BE2C (cell line): ENCODE results near the gene NECTIN1.

Source experiments
- DNase-seq: peaks from one replicate; pipeline ENCODE4 v3.0.0-alpha.2; 2020
- H3K27me3 ChIP-seq: fragments of 250-450 bp; sonication (Bioruptor Pico); 2 replicates; pipeline ENCODE4 v1.5.1; 2020; ENCODE audit warnings: mild to moderate bottlenecking
- H3K36me3 ChIP-seq: fragments of 250-450 bp; sonication (Bioruptor Pico); 2 replicates; pipeline ENCODE4 v1.5.1; 2020; ENCODE audit warnings: mild to moderate bottlenecking
- H3K4me1 ChIP-seq: fragments of 250-450 bp; sonication (Bioruptor Pico); 2 replicates; pipeline ENCODE4 v1.5.1; 2020
- H3K4me3 ChIP-seq: 2 replicates; pipeline ENCODE4 v1.5.1; 2011; ENCODE audit warnings: low read depth, low read length
- H3K9me3 ChIP-seq: fragments of 250-450 bp; sonication (Bioruptor Pico); 2 replicates; pipeline ENCODE4 v1.5.1; 2020
- TF ChIP-seq, protein P1 (sequence below): IDR thresholded peaks from 2 replicates; pipeline ENCODE4 v1.5.1; 2012; ENCODE audit warnings: mild to moderate bottlenecking, low read depth, low read length

The NECTIN1 gene

DNA sequence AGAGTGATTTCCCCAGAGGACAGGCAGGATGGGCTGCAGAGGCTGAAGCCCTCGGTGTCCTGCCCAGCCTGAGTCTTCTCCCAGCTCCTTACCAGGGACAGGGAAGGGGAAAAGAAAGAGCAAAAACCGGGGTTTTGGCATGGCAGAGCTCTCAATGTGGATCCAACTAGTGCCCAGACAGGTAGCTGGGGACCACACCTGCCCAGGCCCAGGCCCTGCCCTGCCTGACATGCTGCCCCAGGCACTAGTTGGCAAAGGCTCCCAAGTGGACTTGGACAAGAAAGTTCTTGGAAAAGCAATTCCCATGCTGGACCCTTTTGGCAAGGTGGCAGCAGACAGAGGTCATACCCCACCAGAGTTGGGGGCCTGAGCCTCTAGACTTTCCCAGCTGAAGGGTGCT lies 31.1 kb downstream of the NECTIN1 start:
- Histone ChIP-seq H3K9me3 (no peaks in the 10 kb centered on the region), H3K36me3 (no peaks in the 10 kb centered on the region), H3K27me3 (no peaks in the 10 kb centered on the region), H3K4me3 (no peak overlapping the region), H3K4me1 (peaks cover 50% of the 10 kb centered on the region)
- TF ChIP-seq, protein P1, sequence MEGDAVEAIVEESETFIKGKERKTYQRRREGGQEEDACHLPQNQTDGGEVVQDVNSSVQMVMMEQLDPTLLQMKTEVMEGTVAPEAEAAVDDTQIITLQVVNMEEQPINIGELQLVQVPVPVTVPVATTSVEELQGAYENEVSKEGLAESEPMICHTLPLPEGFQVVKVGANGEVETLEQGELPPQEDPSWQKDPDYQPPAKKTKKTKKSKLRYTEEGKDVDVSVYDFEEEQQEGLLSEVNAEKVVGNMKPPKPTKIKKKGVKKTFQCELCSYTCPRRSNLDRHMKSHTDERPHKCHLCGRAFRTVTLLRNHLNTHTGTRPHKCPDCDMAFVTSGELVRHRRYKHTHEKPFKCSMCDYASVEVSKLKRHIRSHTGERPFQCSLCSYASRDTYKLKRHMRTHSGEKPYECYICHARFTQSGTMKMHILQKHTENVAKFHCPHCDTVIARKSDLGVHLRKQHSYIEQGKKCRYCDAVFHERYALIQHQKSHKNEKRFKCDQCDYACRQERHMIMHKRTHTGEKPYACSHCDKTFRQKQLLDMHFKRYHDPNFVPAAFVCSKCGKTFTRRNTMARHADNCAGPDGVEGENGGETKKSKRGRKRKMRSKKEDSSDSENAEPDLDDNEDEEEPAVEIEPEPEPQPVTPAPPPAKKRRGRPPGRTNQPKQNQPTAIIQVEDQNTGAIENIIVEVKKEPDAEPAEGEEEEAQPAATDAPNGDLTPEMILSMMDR, result no peak
- DNase-seq, result no peak

DNA sequence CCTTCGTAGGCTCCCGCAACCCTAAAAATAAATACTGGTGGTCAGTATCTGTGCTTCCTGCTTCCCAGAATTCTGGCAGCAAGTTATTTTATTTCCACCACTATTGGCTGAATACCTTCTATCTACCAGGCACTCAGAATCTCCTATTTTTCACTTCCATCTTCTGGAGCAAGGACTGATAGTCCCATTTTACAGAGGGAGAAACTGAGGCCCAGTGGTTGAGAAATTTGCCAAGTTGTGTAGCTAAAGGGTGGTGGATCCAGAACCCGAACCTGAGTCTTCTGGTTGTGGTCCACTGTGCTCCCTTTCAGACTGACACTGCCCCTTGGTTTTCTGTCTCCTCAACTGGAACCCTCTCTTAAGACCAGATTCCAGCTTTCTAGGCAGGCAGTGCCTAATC lies 31.6 kb downstream of the NECTIN1 start:
- no peak overlapping the region for H3K4me3 ChIP-seq
- no peaks in the 10 kb centered on the region for H3K9me3 ChIP-seq
- no peaks in the 10 kb centered on the region for H3K27me3 ChIP-seq
- H3K4me1 ChIP-seq, result peaks cover 46% of the 10 kb centered on the region
- no peaks in the 10 kb centered on the region for H3K36me3 ChIP-seq
- no peak for DNase-seq
- TF ChIP-seq, protein P1, result no peak

DNA sequence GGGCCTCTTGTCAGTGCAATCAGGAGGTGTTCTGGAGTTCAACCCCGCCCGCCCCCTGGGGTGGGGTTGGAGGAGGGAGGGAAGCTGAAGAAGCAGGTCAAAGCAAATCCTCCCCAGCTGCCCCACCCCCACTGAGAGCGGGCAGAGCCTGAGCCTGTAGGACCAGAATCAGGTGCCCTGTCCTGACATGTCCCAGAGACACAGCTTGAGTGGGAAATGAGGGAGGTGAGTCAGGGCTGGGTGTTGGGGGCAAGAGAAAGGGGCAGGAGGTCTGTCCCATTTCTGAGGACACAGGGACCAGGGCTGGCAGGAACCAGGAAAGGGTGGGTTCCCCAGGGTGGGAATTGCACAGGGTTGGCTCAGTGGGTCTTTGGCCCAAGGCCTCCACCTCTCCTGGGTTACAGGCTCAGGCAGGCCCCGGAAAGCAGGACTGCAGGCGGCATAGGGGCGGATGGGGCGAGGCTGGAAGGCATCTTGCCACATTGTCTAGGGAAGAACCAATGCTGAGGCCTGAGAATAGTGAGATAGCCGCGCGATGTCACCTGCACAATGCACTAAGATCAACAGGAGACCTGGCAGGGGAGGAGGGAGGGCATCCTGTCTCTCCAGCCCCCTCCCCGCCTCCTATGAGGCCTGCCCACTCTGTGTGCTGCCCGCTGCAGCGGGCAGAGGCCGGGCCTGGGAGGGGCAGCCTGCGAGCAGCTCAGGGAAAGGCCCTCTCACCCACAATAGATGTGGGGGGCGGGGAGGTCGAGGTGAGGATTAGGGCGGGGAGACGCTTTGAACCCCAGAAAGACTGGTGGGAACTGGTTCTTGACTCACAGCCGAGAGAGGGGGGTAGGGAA lies 32.4 kb downstream of the NECTIN1 start:
- no peak for DNase-seq
- TF ChIP-seq, protein P1, result no peak

DNA sequence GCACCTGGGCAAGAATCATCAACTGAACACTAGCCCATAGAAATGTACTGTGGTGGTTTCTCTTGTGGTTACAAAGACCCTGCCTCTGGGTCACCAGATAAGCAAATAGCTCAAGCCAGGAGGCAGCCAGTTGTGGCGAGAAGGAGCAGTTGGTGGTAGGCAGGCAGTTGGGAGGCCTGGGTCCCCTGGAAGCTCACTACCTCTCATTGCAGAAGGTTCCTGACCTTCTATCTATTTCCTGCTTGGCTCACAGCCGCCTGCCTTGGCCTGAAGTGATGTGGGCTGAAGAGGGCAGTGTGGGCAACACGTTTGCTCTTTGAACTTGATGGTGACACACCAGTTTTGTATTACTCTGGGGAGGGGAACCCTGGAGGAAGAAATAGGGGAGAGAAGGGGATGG lies 34.7 kb downstream of the NECTIN1 start:
- no peak overlapping the region for H3K4me3 ChIP-seq
- no peaks in the 10 kb centered on the region for H3K27me3 ChIP-seq
- no peak for DNase-seq
- H3K9me3 ChIP-seq, result no peaks in the 10 kb centered on the region
- no peaks in the 10 kb centered on the region for H3K36me3 ChIP-seq
- TF ChIP-seq, protein P1, result peak; percentile 29; the same call in 1 of the 2 replicates
- H3K4me1 ChIP-seq, result peaks cover 23% of the 10 kb centered on the region

More for the DNA sequence above, 32.4 kb downstream of the NECTIN1 start:
- Histone ChIP-seq H3K9me3 (no peaks in the 10 kb centered on the region), H3K27me3 (no peaks in the 10 kb centered on the region), H3K36me3 (no peaks in the 10 kb centered on the region), H3K4me1 (peaks cover 37% of the 10 kb centered on the region), H3K4me3 (no peak overlapping the region)

DNA sequence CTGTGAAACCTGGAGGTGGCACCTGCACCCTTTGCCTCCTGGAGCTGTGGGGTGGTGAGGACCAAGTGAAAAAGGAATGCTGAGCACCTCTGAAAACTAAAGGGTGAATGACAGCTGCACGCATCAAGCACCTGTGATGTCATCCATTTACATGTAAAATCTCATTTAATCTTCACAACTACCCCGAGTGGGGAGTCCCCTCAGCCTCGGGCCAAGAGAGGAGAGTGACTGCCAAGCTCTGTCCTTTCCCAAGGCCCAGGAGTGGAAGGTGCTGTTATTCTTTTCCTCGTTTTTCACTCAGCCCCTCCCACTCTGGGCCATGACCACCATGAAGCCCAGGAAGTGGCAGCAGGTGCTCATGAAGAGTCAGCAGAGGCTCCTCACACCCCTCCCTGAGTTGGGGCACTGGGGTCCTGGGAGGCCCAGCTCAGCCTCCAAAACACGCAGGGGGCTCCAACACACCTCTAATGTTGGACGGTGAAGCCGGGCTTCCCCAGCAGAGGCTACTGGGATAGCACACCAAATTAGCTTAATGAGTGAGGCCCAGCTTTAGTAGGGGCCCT lies 35.7 kb downstream of the NECTIN1 start:
- Histone ChIP-seq H3K4me1 (peaks cover 18% of the 10 kb centered on the region), H3K27me3 (no peaks in the 10 kb centered on the region)

More for the DNA sequence above, 35.7 kb downstream of the NECTIN1 start:
- TF ChIP-seq, protein P1, result no peak
- no peak overlapping the region for H3K4me3 ChIP-seq
- DNase-seq, result no peak
- H3K36me3 ChIP-seq, result no peaks in the 10 kb centered on the region
- no peaks in the 10 kb centered on the region for H3K9me3 ChIP-seq
